HCEC 1CT (cell line): Measurements from ENCODE around the gene PPARA.

Experiments
- DNase-seq: peaks from one replicate; pipeline ENCODE4 v3.0.0-alpha.2; 2017

Gene PPARA

DNA sequence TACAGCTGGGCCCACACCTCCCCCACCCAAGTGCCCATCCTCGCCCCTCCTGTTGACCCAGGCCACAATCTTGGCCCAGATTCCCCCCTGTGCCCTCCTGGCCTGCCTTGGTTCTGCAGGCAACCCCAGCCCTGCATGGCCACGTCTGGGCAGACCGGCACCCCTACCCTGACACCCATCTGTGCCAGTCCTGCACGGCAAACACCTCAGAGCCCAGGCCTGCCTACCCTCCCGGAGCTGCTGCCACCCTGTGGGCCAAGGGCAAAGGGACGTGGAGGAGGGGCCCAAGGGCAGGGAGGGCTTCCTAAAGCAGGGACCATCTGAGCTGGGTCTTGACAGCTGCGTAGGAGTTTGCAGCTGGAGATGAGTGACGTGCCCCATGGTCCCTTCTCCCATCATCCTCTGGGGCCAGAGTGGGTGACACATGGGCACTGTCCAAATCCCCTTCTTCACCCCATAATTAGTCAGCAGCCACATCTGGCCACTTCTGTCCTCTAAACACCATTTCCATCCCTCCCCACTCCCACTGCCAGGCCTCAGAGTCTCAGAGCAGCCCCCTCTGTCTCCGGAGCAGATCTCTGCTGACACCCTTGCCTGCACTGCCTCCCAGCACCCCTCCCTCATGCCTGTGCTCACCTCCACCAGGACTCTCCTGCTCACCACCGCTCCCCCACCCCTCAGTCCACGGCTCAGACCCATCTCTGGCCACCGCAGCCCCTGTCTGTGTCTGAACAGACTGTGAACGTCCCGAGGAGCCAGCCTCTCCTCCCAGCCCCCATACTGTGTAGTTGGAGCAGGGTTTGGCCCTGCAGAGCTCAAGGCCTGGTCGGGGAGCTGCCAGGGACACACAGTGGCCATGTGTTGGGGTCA lies 35.6 kb upstream of the PPARA start:
- DNase-seq, result peak; percentile 41

GRCh38 chr22:46115388-46115678 lies 35.0 kb upstream of the PPARA start:
- no peak for DNase-seq

GRCh38 chr22:46115755-46116490 lies 34.4 kb upstream of the PPARA start:
- no peak for DNase-seq

DNA sequence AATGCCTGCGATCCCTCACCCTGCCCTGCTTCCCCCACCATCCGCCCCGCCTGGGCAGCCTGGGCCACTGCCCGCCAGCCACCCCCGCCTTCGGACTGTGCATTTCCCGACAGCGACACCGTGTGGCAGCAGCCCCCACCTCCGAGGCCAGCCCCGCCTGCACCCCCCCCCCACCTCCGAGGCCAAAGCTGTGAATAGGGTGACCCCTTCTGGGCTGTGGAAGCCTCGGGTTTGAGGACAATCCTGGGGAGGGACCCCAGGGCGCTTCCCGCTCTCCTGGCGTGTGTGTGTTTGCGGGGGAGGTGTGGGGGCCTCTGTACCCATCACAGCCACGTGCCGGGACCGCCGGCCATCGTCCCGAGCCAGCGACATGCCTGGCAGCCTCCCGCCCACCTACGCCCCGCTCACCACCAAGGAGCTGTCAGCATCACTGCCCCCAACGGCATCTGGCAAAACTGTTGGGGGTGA lies 33.8 kb upstream of the PPARA start:
- DNase-seq, result peak; percentile 73

- no peak for DNase-seq
Observed at GRCh38 chr22:46117206-46118199, 32.8 kb upstream of the PPARA start.

DNA sequence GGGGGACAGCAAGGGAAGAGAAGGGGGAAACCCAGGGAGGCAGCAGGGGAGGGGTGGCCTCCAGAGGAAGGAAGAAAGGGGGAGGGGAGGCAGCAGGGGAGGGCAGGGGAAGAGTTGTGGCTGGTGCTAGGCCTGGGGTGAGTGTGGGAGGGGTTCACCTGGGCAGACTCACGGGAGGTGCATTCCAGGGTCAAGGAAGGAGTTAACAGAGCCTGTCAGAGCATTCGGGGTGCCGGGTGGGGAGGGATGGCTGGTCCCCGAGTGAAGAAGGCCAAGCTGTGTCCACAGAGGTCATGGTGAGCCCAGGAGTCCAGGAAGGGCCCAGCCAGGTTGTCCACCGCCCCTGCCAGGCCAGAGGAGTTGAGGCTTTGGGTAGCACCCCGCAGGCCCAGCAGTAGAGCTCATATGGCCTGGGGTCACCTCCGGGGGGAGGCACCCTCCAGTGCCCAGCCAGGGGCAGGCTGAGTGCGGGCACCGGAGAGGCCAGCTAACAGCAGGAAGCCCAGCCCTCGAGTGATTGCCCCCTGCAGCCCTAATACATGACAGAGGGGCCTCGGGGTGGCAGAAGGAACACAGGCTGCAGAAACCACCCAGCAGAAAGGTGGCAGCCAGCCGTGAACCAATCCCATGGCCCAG lies 31.1 kb upstream of the PPARA start:
- DNase-seq, result no peak

DNA sequence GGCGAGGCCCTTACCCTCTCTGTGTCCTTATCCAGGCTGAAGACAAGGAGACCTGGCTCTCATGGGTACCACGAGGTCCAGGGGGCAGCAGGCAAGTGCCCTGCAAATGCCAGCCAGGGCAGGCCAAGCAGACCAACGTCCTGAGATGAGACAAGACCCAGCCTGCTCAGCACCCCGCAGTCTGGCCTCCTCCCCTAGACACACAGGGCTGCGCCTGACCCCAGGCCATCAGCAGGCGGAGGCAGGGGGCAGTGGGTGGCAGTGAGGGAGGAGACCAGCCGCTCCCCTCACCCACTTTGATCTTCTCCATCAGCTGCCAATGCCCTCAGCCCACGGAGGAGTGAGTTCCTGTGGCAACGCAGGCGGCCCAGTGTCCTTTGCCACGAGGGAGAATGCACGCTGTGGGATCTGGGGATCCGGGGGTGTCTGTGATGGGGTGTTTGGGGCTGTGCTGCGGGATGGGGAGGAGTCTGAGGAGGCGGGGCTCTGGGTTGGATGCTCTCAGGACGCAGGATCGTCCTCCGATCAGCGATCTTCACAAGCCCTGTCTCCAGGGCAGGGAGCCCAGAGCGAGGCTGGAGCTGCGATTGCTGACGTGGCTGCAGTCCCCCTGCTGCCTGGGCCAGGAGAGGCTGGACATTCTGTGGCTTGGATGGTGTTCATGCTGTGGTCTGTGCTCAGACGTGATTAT lies 30.5 kb upstream of the PPARA start:
- DNase-seq, result peak; percentile 62

- DNase-seq, result no peak
Observed at GRCh38 chr22:46120420-46120737, 29.9 kb upstream of the PPARA start.

DNA sequence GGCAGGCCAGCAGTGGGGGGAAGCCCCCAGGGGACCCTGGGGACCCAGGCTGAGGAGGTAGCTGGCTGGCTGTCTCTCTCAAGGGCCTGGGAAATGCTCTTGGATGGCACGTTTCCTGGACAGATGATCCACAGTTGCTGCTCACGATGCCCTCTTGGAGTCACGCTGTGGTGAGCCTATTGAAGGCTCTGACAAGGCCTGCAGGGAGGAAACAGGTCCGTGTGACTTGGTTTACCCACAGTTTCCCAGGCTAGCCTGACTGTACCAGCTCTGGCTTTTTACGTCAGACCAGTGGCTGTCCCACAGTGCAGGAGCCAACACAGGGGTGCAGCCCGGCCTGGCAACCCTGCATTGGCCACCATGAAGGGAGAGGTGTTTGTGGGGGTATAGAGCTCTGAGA lies 29.2 kb upstream of the PPARA start:
- no peak for DNase-seq

- no peak for DNase-seq
Observed at GRCh38 chr22:46121523-46122287, 28.6 kb upstream of the PPARA start.

DNA sequence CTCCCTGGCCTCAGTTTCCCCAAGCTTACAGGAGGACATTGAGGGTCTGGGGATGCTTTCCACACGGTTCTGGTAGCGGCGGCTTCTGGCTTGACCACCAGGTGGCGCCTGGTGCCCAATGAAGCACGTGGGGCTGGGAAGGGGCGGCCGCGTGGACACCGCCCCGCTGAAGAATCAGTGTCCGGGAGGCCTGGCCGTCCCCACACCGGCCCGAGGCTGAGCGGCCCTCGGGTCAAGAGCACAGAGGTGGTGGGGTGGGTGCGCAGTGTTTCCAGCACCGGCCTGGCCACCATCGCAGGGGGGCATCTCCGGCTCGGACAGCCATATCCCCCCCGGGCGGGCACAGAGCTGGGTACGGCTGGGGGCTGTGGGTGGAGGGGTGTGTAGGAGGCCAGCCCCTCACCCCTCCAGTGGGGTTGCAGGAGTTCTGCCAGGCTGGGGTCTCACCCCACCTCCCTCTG lies 27.8 kb upstream of the PPARA start:
- DNase-seq, result peak; percentile 28

GRCh38 chr22:46122980-46123693 lies 27.2 kb upstream of the PPARA start:
- DNase-seq, result no peak

GRCh38 chr22:46123694-46124382 lies 26.5 kb upstream of the PPARA start:
- DNase-seq, result no peak

- DNase-seq, result no peak
Observed at GRCh38 chr22:46124383-46125144, 25.8 kb upstream of the PPARA start.

DNA sequence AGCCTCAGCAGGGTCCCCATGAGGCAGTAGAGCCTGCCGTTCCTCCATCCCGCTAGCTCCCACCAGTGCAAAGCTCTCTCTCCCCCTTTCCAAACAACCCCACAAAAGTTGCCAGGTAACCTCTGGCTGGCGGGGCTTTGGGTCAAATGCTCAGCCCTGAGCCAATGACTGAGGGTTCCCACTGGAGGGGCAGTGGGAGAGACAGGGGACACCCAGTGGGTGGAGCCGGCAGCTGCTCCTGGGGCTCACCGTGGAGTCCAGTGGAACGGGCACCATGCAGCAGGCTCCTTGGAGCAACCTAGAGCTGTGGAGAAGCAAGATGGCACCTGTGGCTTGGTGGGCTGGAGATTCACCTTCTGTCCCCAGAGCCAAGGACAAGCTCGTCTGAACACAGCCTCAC lies 25.0 kb upstream of the PPARA start:
- no peak for DNase-seq

GRCh38 chr22:46125816-46126765 lies 24.2 kb upstream of the PPARA start:
- no peak for DNase-seq

GRCh38 chr22:46126853-46127385 lies 23.4 kb upstream of the PPARA start:
- DNase-seq, result no peak

DNA sequence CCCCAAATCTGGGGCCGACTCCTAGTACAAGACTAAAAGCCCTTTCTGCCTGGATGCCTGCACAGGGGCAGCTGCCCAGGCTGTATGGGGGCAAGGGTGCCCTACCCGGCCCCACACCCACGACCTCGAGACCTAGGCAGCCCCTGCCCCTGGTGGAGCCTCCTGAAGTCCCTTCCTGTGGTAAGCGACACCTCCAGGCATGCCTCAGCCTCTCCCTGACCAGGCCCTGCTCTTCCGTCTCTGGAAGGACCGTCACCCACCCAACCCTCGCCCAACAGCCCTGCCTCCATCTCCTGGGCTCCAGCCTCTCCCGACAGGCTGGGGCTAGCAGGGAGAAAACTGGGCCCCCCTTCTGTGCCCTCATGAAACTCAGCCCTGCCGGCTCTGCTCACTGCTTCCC lies 22.8 kb upstream of the PPARA start:
- no peak for DNase-seq
